ENCODE data around the gene TMEM87B. TPM values are rescaled to one million over a fixed set of nuclear protein-coding genes. Genes with fewer than 3 reads are reported as not detected.

Gene TMEM87B
- total and polyA plus RNA-seq, 7 experiments from 2014 or later: 7.3 to 26.9 (median 15.4) TPM

- DNase-seq (no peak), ATAC-seq (no peak)
- H3K4me3 Mint-ChIP-seq: no peak overlapping the region
- Histone ChIP-seq H3K4me1 (ENCODE audit: control insufficient read depth in 2 of 2, insufficient read depth in 2 of 2, low read length in 2 of 2) (peaks cover 0 to 4% of the 10 kb centered on the region in 2 donors), H3K36me3 (ENCODE audit: control insufficient read depth in 2 of 3, insufficient read depth in 3 of 3, low read length in 3 of 3) (peaks cover 0 to 12% (median 0%) of the 10 kb centered on the region in 3 experiments), H3K9me3 (ENCODE audit: control insufficient read depth in 2 of 3, low read length in 3 of 3) (no peaks in the 10 kb centered on the region), H3K27me3 (ENCODE audit: control insufficient read depth in 2 of 2, insufficient read depth in 2 of 2, low read length in 2 of 2) (no peaks in the 10 kb centered on the region), H3K27ac (ENCODE audit: low read depth, low read length) (no peak overlapping the region), H3K4me3 (ENCODE audit: low read length) (no peak overlapping the region)
- ChIA-PET POLR2A (interaction anchor here (0.7 kb wide), 1 partner anchor 18 kb away, joined by 3 read pairs; no protein-coding TSS in a partner anchor), CTCF (no interaction called here)
- peaks cover 22 to 48% (median 37%) of the 10 kb centered on the region in 7 donors for H3K4me1 Mint-ChIP-seq
- H3K9me3 Mint-ChIP-seq: peaks cover 0 to 15% (median 0%) of the 10 kb centered on the region in 11 donors
- no peak overlapping the region for H3K27ac Mint-ChIP-seq
- H3K36me3 Mint-ChIP-seq: peaks cover 22 to 74% (median 67%) of the 10 kb centered on the region in 5 donors
- no peaks in the 10 kb centered on the region for H3K27me3 Mint-ChIP-seq
- intact Hi-C loops (cut with micrococcal nuclease): no loop called here
These were observed 19.4 kb downstream of the TMEM87B start for GRCh38 chr2:112074506-112074905.

GRCh38 chr2:112075490-112076260, 20.6 kb downstream of the TMEM87B start:
- Histone ChIP-seq H3K4me1 (ENCODE audit: control insufficient read depth in 2 of 2, insufficient read depth in 2 of 2, low read length in 2 of 2) (peaks cover 0 to 4% of the 10 kb centered on the region in 2 donors), H3K9me3 (ENCODE audit: control insufficient read depth in 2 of 3, low read length in 3 of 3) (no peaks in the 10 kb centered on the region), H3K36me3 (ENCODE audit: control insufficient read depth in 2 of 3, insufficient read depth in 3 of 3, low read length in 3 of 3) (peaks cover 0 to 11% (median 2%) of the 10 kb centered on the region in 3 experiments), H3K27me3 (ENCODE audit: control insufficient read depth in 2 of 2, insufficient read depth in 2 of 2, low read length in 2 of 2) (no peaks in the 10 kb centered on the region), H3K27ac (ENCODE audit: low read depth, low read length) (no peak overlapping the region), H3K4me3 (ENCODE audit: low read length) (no peak overlapping the region)
- POLR2A ChIA-PET: no interaction called here
- Mint-ChIP-seq H3K27me3 (no peaks in the 10 kb centered on the region), H3K4me1 (peaks cover 24 to 42% (median 35%) of the 10 kb centered on the region in 7 donors), H3K27ac (no peak overlapping the region), H3K36me3 (peaks cover 21 to 68% (median 58%) of the 10 kb centered on the region in 5 donors), H3K9me3 (peaks cover 0 to 14% (median 0%) of the 10 kb centered on the region in 11 donors), H3K4me3 (no peak overlapping the region)
- CTCF ChIA-PET: interaction anchor here (1.1 kb wide), 1 partner anchor 14 kb away, joined by 4 read pairs; no protein-coding TSS in a partner anchor
- no peak for DNase-seq
- intact Hi-C loops (cut with micrococcal nuclease): no loop called here
- ATAC-seq: no peak

- no peak overlapping the region for H3K27ac Mint-ChIP-seq
- no peaks in the 10 kb centered on the region for H3K27me3 Mint-ChIP-seq
- H3K4me3 ChIP-seq (ENCODE audit: low read length): no peak overlapping the region
- DNase-seq (no peak), ATAC-seq (no peak)
- ChIA-PET POLR2A (no interaction called here), CTCF (no interaction called here)
- H3K4me1 ChIP-seq (ENCODE audit: control insufficient read depth in 2 of 2, insufficient read depth in 2 of 2, low read length in 2 of 2): no peaks in the 10 kb centered on the region
- H3K36me3 ChIP-seq (ENCODE audit: control insufficient read depth in 2 of 3, insufficient read depth in 3 of 3, low read length in 3 of 3): peaks cover 9 to 32% (median 10%) of the 10 kb centered on the region in 3 experiments
- peaks cover 13 to 28% (median 22%) of the 10 kb centered on the region in 7 donors for H3K4me1 Mint-ChIP-seq
- intact Hi-C loops (cut with micrococcal nuclease): no loop called here
- peaks cover 0 to 14% (median 0%) of the 10 kb centered on the region in 11 donors for H3K9me3 Mint-ChIP-seq
- H3K27ac ChIP-seq (ENCODE audit: low read depth, low read length): no peak overlapping the region
- no peaks in the 10 kb centered on the region for H3K27me3 ChIP-seq (ENCODE audit: control insufficient read depth in 2 of 2, insufficient read depth in 2 of 2, low read length in 2 of 2)
- no peaks in the 10 kb centered on the region for H3K9me3 ChIP-seq (ENCODE audit: control insufficient read depth in 2 of 3, low read length in 3 of 3)
- H3K36me3 Mint-ChIP-seq: peaks cover 30 to 74% (median 48%) of the 10 kb centered on the region in 5 donors
- H3K4me3 Mint-ChIP-seq: no peak overlapping the region
These were observed 22.7 kb downstream of the TMEM87B start for GRCh38 chr2:112077814-112078213.

- Histone ChIP-seq H3K36me3 (ENCODE audit: control insufficient read depth in 2 of 3, insufficient read depth in 3 of 3, low read length in 3 of 3) (peaks cover 16 to 53% (median 22%) of the 10 kb centered on the region in 3 experiments), H3K4me1 (ENCODE audit: control insufficient read depth in 2 of 2, insufficient read depth in 2 of 2, low read length in 2 of 2) (no peaks in the 10 kb centered on the region), H3K4me3 (ENCODE audit: low read length) (no peak overlapping the region), H3K27me3 (ENCODE audit: control insufficient read depth in 2 of 2, insufficient read depth in 2 of 2, low read length in 2 of 2) (no peaks in the 10 kb centered on the region), H3K9me3 (ENCODE audit: control insufficient read depth in 2 of 3, low read length in 3 of 3) (no peaks in the 10 kb centered on the region), H3K27ac (ENCODE audit: low read depth, low read length) (no peak overlapping the region)
- POLR2A ChIA-PET: interaction anchor here (0.6 kb wide), 1 partner anchor 22 kb away, joined by 3 read pairs; no protein-coding TSS in a partner anchor
- Mint-ChIP-seq H3K36me3 (peaks cover 27 to 72% (median 45%) of the 10 kb centered on the region in 5 donors), H3K27me3 (no peaks in the 10 kb centered on the region), H3K9me3 (no peaks in the 10 kb centered on the region), H3K27ac (no peak overlapping the region), H3K4me3 (no peak overlapping the region), H3K4me1 (peaks cover 2 to 14% (median 9%) of the 10 kb centered on the region in 7 donors)
- CTCF ChIA-PET: no interaction called here
- DNase-seq: no peak
- no peak for ATAC-seq
- intact Hi-C loops (cut with micrococcal nuclease): no loop called here
These were observed 26.2 kb downstream of the TMEM87B start for GRCh38 chr2:112081262-112081661.

GRCh38 chr2:112084689-112085374, 29.8 kb downstream of the TMEM87B start:
- ATAC-seq (no peak), DNase-seq (no peak)
- POLR2A ChIA-PET: interaction anchor here (0.7 kb wide), 1 partner anchor 18 kb away, joined by 3 read pairs; no protein-coding TSS in a partner anchor
- peaks cover 36 to 79% (median 64%) of the 10 kb centered on the region in 5 donors for H3K36me3 Mint-ChIP-seq
- H3K4me3 ChIP-seq (ENCODE audit: low read length): no peak overlapping the region
- H3K27me3 ChIP-seq (ENCODE audit: control insufficient read depth in 2 of 2, insufficient read depth in 2 of 2, low read length in 2 of 2): no peaks in the 10 kb centered on the region
- H3K27ac Mint-ChIP-seq: peak overlapping the region in 2 of 9 donors; percentile 21 to 30
- no peaks in the 10 kb centered on the region for H3K9me3 Mint-ChIP-seq
- peaks cover 0 to 20% (median 11%) of the 10 kb centered on the region in 7 donors for H3K4me1 Mint-ChIP-seq
- H3K36me3 ChIP-seq (ENCODE audit: control insufficient read depth in 2 of 3, insufficient read depth in 3 of 3, low read length in 3 of 3): peaks cover 25 to 81% (median 29%) of the 10 kb centered on the region in 3 experiments
- no peaks in the 10 kb centered on the region for H3K27me3 Mint-ChIP-seq
- H3K9me3 ChIP-seq (ENCODE audit: control insufficient read depth in 2 of 3, low read length in 3 of 3): no peaks in the 10 kb centered on the region
- H3K27ac ChIP-seq (ENCODE audit: low read depth, low read length): no peak overlapping the region
- CTCF ChIA-PET: interaction anchor here (0.6 kb wide), 1 partner anchor 195 kb away, joined by 3 read pairs; no protein-coding TSS in a partner anchor
- H3K4me1 ChIP-seq (ENCODE audit: control insufficient read depth in 2 of 2, insufficient read depth in 2 of 2, low read length in 2 of 2): no peaks in the 10 kb centered on the region
- intact Hi-C loops (cut with micrococcal nuclease): no loop called here
- H3K4me3 Mint-ChIP-seq: no peak overlapping the region

GRCh38 chr2:112085375-112085730, 30.3 kb downstream of the TMEM87B start:
- ChIA-PET POLR2A (no interaction called here), CTCF (no interaction called here)
- Mint-ChIP-seq H3K4me1 (peaks cover 0 to 20% (median 13%) of the 10 kb centered on the region in 7 donors), H3K4me3 (no peak overlapping the region), H3K27ac (peak overlapping the region in 2 of 9 donors; percentile 8 to 31), H3K36me3 (peaks cover 41 to 84% (median 68%) of the 10 kb centered on the region in 5 donors), H3K9me3 (no peaks in the 10 kb centered on the region), H3K27me3 (no peaks in the 10 kb centered on the region)
- Histone ChIP-seq H3K27ac (ENCODE audit: low read depth, low read length) (no peak overlapping the region), H3K4me3 (ENCODE audit: low read length) (no peak overlapping the region), H3K27me3 (ENCODE audit: control insufficient read depth in 2 of 2, insufficient read depth in 2 of 2, low read length in 2 of 2) (no peaks in the 10 kb centered on the region), H3K4me1 (ENCODE audit: control insufficient read depth in 2 of 2, insufficient read depth in 2 of 2, low read length in 2 of 2) (no peaks in the 10 kb centered on the region), H3K36me3 (ENCODE audit: control insufficient read depth in 2 of 3, insufficient read depth in 3 of 3, low read length in 3 of 3) (peaks cover 25 to 86% (median 31%) of the 10 kb centered on the region in 3 experiments), H3K9me3 (ENCODE audit: control insufficient read depth in 2 of 3, low read length in 3 of 3) (no peaks in the 10 kb centered on the region)
- intact Hi-C loops (cut with micrococcal nuclease): no loop called here
- ATAC-seq: no peak
- DNase-seq: no peak
